ENCODE data around the gene DIAPH2. TPM values are rescaled to one million over a fixed set of nuclear protein-coding genes. Genes with fewer than 3 reads are reported as not detected.

The DIAPH2 gene
- total and polyA plus RNA-seq, 2 donors (not counting 1 experiment from before 2014, with no cell fraction given): 16.8 to 18.5 TPM

- no peak for DNase-seq (ENCODE audit: low read depth in 2 of 2)
- Histone ChIP-seq H3K4me3 (replicated peaks in 1 of 4; ENCODE audit: control extremely low read depth in 1 of 4, insufficient read depth in 1 of 4, low read depth in 3 of 4, low read length in 4 of 4) (no peak overlapping the region), H3K36me3 (ENCODE audit: control insufficient read depth, insufficient read depth, low read length) (no peaks in the 10 kb centered on the region), H2AFZ (ENCODE audit: low read length) (no peak overlapping the region), H4K20me1 (ENCODE audit: control insufficient read depth, extremely low read depth, insufficient read depth, low read length) (no peaks in the 10 kb centered on the region), H3K4me1 (ENCODE audit: control insufficient read depth, extremely low read depth, insufficient read depth, low read length) (no peaks in the 10 kb centered on the region), H3K9me3 (ENCODE audit: control insufficient read depth, insufficient read depth, low read depth, low read length) (no peaks in the 10 kb centered on the region), H3K4me2 (ENCODE audit: extremely low read depth, insufficient read depth, low read length) (no peak overlapping the region), H3K27me3 (ENCODE audit: control insufficient read depth, insufficient read depth, low read length) (no peaks in the 10 kb centered on the region), H3K27ac (ENCODE audit: insufficient read depth, low read length) (no peak overlapping the region), H3K9ac (ENCODE audit: insufficient read depth, low read length) (no peak overlapping the region), H3K79me2 (ENCODE audit: control insufficient read depth, insufficient read depth, low read length) (no peaks in the 10 kb centered on the region)
- TF ChIP-seq EZH2 (IDR thresholded peaks at IDR 0.05; ENCODE audit: low read length, missing control alignments) (no peak), CTCF (conservative IDR thresholded peaks at IDR 0.05 in 1 of 2, IDR thresholded peaks at IDR 0.05 in 1 of 2; ENCODE audit: low read depth in 1 of 2, low read length in 2 of 2) (no peak)
These were observed 273.1 kb downstream of the DIAPH2 start for GRCh38 chrX:96957718-96958117.

DNA sequence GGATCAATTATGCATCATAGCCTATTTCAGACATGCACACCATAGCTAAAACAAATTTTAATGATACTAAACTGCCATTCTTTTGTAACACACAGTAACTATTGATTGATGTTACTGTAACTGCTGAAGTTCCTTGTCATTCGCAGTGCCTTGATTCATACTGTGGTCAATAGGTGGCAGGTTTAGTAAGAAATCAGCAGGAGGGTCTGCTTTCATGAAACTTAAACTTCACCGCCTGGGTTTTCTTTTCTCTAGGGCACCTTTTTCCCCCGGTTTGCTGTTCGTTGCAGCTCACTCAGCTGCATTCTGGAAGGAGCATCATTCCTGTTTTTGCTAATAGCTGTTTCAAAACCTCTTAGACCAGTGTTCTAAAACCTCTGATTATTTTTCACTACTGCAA, 287.2 kb downstream of the DIAPH2 start:
- Histone ChIP-seq H2AFZ (ENCODE audit: low read length) (no peak overlapping the region), H4K20me1 (ENCODE audit: control insufficient read depth, extremely low read depth, insufficient read depth, low read length) (no peaks in the 10 kb centered on the region)
- DNase-seq (ENCODE audit: low read depth in 2 of 2): no peak

DNA sequence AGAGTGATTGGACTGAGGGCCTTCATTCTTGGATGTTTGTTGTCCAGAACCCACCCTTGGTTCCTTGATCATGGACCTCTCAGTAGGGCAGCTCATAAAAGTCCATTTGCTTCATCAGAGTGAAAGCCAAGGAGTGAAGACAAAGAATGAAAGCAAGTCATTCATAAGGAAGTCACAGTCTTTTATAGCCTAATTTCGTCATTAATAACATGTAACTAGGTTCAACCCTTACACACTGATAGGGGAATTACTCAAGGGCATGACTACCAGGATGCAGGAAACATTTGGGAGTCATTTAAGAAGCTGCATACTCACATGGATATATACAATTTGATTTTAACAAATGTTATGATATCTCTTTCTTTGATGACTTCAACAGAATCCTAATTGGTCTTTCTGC, 294.3 kb downstream of the DIAPH2 start:
- no peak overlapping the region for H2AFZ ChIP-seq (ENCODE audit: low read length)
- no peak for DNase-seq (ENCODE audit: low read depth in 2 of 2)
- no peaks in the 10 kb centered on the region for H4K20me1 ChIP-seq (ENCODE audit: control insufficient read depth, extremely low read depth, insufficient read depth, low read length)
- no peak overlapping the region for H3K4me2 ChIP-seq (ENCODE audit: extremely low read depth, insufficient read depth, low read length)
- no peak overlapping the region for H3K9ac ChIP-seq (ENCODE audit: insufficient read depth, low read length)
- H3K27ac ChIP-seq (ENCODE audit: insufficient read depth, low read length): no peak overlapping the region
- TF ChIP-seq EZH2 (IDR thresholded peaks at IDR 0.05; ENCODE audit: low read length, missing control alignments) (no peak), CTCF (conservative IDR thresholded peaks at IDR 0.05 in 1 of 2, IDR thresholded peaks at IDR 0.05 in 1 of 2; ENCODE audit: low read depth in 1 of 2, low read length in 2 of 2) (no peak)
- no peaks in the 10 kb centered on the region for H3K79me2 ChIP-seq (ENCODE audit: control insufficient read depth, insufficient read depth, low read length)
- H3K4me3 ChIP-seq (replicated peaks in 1 of 4; ENCODE audit: control extremely low read depth in 1 of 4, insufficient read depth in 1 of 4, low read depth in 3 of 4, low read length in 4 of 4): no peak overlapping the region
- H3K9me3 ChIP-seq (ENCODE audit: control insufficient read depth, insufficient read depth, low read depth, low read length): no peaks in the 10 kb centered on the region
- no peaks in the 10 kb centered on the region for H3K4me1 ChIP-seq (ENCODE audit: control insufficient read depth, extremely low read depth, insufficient read depth, low read length)
- H3K36me3 ChIP-seq (ENCODE audit: control insufficient read depth, insufficient read depth, low read length): no peaks in the 10 kb centered on the region
- H3K27me3 ChIP-seq (ENCODE audit: control insufficient read depth, insufficient read depth, low read length): no peaks in the 10 kb centered on the region

More for the DNA sequence above, 287.2 kb downstream of the DIAPH2 start:
- Histone ChIP-seq H3K9me3 (ENCODE audit: control insufficient read depth, insufficient read depth, low read depth, low read length) (no peaks in the 10 kb centered on the region), H3K27ac (ENCODE audit: insufficient read depth, low read length) (no peak overlapping the region), H3K27me3 (ENCODE audit: control insufficient read depth, insufficient read depth, low read length) (no peaks in the 10 kb centered on the region), H3K36me3 (ENCODE audit: control insufficient read depth, insufficient read depth, low read length) (no peaks in the 10 kb centered on the region), H3K4me2 (ENCODE audit: extremely low read depth, insufficient read depth, low read length) (no peak overlapping the region), H3K9ac (ENCODE audit: insufficient read depth, low read length) (no peak overlapping the region), H3K4me3 (replicated peaks in 1 of 4; ENCODE audit: control extremely low read depth in 1 of 4, insufficient read depth in 1 of 4, low read depth in 3 of 4, low read length in 4 of 4) (no peak overlapping the region), H3K79me2 (ENCODE audit: control insufficient read depth, insufficient read depth, low read length) (no peaks in the 10 kb centered on the region), H3K4me1 (ENCODE audit: control insufficient read depth, extremely low read depth, insufficient read depth, low read length) (no peaks in the 10 kb centered on the region)
- TF ChIP-seq CTCF (conservative IDR thresholded peaks at IDR 0.05 in 1 of 2, IDR thresholded peaks at IDR 0.05 in 1 of 2; ENCODE audit: low read depth in 1 of 2, low read length in 2 of 2) (no peak), EZH2 (IDR thresholded peaks at IDR 0.05; ENCODE audit: low read length, missing control alignments) (no peak)

Data from fibroblast of lung (primary cell).